ENCODE measurements around the gene YPEL1. TPM values are rescaled to one million over a fixed set of nuclear protein-coding genes. Genes with fewer than 3 reads are reported as not detected.
"Not testable (repeated sequence)": the region's sequence is repeated elsewhere in the genome, so short reads cannot be mapped to it uniquely, and the experiment has no call there.

The YPEL1 gene
- total RNA-seq, 1 donor from 2014 or later = 1.9 TPM

DNA sequence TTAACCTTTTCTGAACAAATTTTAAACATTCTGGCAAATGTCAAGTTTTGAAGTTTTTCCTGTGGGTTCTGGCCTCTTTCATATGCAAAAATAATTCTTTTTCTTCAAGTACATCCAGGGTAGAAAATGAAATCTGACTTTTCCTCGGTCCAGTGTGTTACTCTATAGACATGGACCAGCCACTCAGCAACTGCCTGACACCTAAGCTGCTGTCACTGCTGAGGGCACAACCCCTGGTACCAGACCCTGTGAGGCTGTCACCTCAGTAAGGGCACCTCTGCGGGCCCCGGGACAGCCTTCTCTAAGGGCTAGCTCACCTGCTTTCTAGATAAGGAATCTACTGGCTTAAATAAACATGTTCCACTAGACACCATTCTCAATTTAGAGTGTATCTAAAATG is 36.0 kb downstream of the YPEL1 start:
- H3K4me3 Mint-ChIP-seq (ENCODE audit: low read depth) = no peak overlapping the region
- no peaks in the 10 kb centered on the region for H3K27me3 Mint-ChIP-seq (ENCODE audit: low read depth)
- no peak for DNase-seq (ENCODE audit: low spot score)
- intact Hi-C loops (cut with micrococcal nuclease) = no loop called here
- no peaks in the 10 kb centered on the region for H3K4me1 Mint-ChIP-seq (ENCODE audit: low read depth)
- H3K9me3 Mint-ChIP-seq = no peaks in the 10 kb centered on the region
- H3K36me3 Mint-ChIP-seq (ENCODE audit: low read depth) = peaks cover 21% of the 10 kb centered on the region
- H3K27ac Mint-ChIP-seq = no peak overlapping the region

DNA sequence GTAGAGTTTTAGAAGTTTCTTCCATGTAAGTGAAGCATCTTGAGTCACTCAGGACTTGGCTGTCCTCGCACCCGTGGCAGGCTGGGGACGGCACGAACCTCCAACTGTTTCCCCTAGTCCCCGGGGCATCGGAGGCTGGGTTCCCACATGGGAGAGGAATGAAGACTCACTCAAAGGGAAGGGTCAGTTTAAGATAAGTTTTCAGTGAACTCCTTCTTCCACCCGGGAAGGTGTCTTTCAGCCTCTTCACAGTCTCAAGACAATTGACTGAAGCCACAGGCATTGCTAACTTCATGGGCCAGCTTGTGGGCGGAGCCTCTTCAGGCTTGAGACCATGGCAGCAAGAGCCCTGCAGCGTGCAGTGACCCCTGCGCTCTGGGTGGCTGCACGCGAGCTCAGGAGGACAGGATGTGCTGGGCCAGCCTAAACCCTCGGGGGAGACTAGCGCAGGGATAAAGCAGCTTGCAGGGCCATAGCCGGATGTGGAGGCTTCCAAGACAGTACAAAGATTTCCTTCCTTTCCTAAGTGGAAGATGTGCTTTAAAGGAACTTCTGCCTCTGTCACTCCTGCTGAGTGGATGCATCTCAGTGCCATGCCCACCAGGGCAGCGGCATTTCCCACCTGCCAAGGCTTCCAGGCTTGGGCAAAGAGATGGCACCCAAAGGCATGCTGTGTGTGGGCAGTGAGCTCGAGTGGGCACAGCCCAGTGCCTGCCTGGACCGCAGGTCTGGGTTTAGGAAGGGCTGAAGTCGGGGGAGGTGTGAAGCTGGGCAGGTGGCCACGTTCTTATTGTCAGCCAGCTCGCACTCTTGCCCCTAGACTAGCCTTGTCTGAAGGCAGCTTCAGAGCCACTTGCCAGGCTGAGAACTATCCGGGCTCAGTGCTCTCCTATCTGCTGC is 36.9 kb downstream of the YPEL1 start:
- Mint-ChIP-seq H3K27me3 (ENCODE audit: low read depth) (no peaks in the 10 kb centered on the region), H3K27ac (no peak overlapping the region), H3K9me3 (no peaks in the 10 kb centered on the region), H3K4me3 (ENCODE audit: low read depth) (no peak overlapping the region), H3K36me3 (ENCODE audit: low read depth) (peaks cover 22% of the 10 kb centered on the region), H3K4me1 (ENCODE audit: low read depth) (no peaks in the 10 kb centered on the region)
- no peak for DNase-seq (ENCODE audit: low spot score)
- intact Hi-C loops (cut with micrococcal nuclease) = no loop called here

- no peak for DNase-seq (ENCODE audit: low spot score)
- Mint-ChIP-seq H3K4me3 (ENCODE audit: low read depth) (no peak overlapping the region), H3K36me3 (ENCODE audit: low read depth) (peaks cover 25% of the 10 kb centered on the region), H3K27me3 (ENCODE audit: low read depth) (no peaks in the 10 kb centered on the region), H3K4me1 (ENCODE audit: low read depth) (no peaks in the 10 kb centered on the region), H3K27ac (no peak overlapping the region), H3K9me3 (no peaks in the 10 kb centered on the region)
- intact Hi-C loops (cut with micrococcal nuclease) = no loop called here
These were observed 37.7 kb downstream of the YPEL1 start for GRCh38 chr22:21697880-21698279.

- Mint-ChIP-seq H3K27ac (no peak overlapping the region), H3K9me3 (no peaks in the 10 kb centered on the region), H3K4me1 (ENCODE audit: low read depth) (no peaks in the 10 kb centered on the region), H3K27me3 (ENCODE audit: low read depth) (no peaks in the 10 kb centered on the region), H3K4me3 (ENCODE audit: low read depth) (no peak overlapping the region), H3K36me3 (ENCODE audit: low read depth) (peaks cover 29% of the 10 kb centered on the region)
- intact Hi-C loops (cut with micrococcal nuclease) = no loop called here
- no peak for DNase-seq (ENCODE audit: low spot score)
These were observed 38.4 kb downstream of the YPEL1 start for GRCh38 chr22:21697021-21697771.

DNA sequence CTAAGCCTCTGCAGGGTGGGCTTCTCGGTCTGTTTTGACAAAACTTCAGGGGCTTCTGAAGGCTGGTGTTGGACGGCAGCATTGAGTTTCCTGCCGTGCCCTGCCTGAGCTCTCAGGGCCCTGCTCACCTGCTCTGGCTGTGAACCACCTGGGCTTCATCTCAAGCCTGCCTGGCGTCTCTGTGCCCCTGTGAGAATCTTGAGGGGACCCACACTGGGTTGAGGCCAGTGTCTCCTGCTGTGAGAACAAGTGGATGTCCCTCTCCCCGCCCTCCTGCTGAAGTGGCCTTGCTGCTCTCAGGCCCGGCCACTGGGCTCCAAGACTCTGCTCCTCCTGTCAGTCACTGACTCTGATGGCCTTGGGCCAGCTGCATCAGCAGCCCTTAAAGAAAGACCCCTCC is 39.5 kb downstream of the YPEL1 start:
- Mint-ChIP-seq H3K36me3 (ENCODE audit: low read depth) (peaks cover 31% of the 10 kb centered on the region), H3K4me3 (ENCODE audit: low read depth) (no peak overlapping the region), H3K9me3 (no peaks in the 10 kb centered on the region), H3K4me1 (ENCODE audit: low read depth) (no peaks in the 10 kb centered on the region), H3K27me3 (ENCODE audit: low read depth) (no peaks in the 10 kb centered on the region), H3K27ac (no peak overlapping the region)
- intact Hi-C loops (cut with micrococcal nuclease) = no loop called here
- no peak for DNase-seq (ENCODE audit: low spot score)

DNA sequence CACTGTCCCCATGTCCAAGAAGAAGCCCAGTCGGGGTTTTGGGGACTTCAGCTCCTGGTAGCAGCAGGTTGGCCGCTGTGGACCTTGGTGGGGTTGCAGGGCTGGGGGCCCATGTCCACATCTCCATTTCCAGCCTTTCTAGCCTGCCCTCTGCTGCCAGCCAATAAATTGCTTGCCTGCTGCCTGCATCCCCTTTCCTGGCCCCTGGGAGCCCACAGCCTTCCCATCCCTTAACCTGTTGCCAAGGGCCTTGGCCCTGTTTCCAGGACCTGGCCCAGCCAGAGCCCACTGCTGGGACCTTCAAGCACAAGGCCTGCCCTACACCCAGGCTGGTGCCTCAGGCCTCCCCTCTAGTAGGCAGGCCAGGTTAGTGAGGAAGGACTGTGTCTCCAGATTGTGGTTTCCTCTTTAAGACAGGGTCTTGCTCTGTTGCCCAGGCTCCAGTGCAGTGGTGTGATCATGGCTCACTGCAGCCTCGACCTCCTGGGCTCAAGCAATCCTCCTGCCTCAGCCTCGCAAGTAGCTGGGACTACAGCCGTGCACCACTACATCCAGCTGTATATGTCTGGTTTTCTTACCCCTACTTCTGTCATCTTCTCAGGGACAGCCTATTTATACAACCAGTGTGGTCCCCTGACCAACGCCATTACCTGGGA is 40.0 kb downstream of the YPEL1 start:
- Mint-ChIP-seq H3K9me3 (no peaks in the 10 kb centered on the region), H3K27ac (no peak overlapping the region), H3K36me3 (ENCODE audit: low read depth) (peaks cover 28% of the 10 kb centered on the region), H3K27me3 (ENCODE audit: low read depth) (no peaks in the 10 kb centered on the region), H3K4me1 (ENCODE audit: low read depth) (peaks cover 2% of the 10 kb centered on the region), H3K4me3 (ENCODE audit: low read depth) (no peak overlapping the region)
- intact Hi-C loops (cut with micrococcal nuclease) = no loop called here
- DNase-seq (ENCODE audit: low spot score) = no peak

DNA sequence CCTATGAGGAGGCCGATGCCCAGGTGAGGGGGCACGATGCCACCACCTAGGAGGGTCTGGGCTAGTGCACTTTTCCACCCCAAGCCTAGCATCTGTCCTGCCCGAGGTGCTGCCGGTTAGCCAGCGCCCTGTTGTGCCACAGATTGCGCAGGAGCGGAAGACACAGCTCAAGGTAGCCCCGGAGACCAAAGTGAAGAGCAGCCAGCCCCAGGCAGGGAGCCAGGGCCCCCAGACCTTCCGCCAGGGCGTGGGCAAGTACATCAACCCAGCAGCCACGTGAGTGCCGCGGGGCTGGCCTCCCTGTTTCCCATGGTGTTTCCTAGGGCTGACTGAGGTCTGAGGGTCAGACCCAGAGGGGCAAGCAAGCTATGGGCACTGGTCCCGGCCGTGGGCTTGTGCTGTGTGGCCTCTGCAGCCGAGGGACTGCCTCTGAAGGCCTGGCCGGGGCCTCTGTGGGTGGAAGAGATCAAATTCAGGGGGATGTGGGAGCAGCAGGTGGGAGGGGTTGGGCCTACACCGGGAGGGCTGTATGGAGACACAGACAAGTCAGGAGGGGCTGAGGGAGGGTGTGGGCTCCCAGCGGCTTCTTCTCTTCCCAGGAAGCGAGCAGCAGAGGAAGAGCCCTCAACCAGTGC is 40.7 kb downstream of the YPEL1 start:
- intact Hi-C loops (cut with micrococcal nuclease) = no loop called here
- Mint-ChIP-seq H3K36me3 (ENCODE audit: low read depth) (peaks cover 30% of the 10 kb centered on the region), H3K4me3 (ENCODE audit: low read depth) (no peak overlapping the region), H3K27me3 (ENCODE audit: low read depth) (no peaks in the 10 kb centered on the region), H3K4me1 (ENCODE audit: low read depth) (peaks cover 6% of the 10 kb centered on the region), H3K27ac (no peak overlapping the region), H3K9me3 (no peaks in the 10 kb centered on the region)
- no peak for DNase-seq (ENCODE audit: low spot score)

DNA sequence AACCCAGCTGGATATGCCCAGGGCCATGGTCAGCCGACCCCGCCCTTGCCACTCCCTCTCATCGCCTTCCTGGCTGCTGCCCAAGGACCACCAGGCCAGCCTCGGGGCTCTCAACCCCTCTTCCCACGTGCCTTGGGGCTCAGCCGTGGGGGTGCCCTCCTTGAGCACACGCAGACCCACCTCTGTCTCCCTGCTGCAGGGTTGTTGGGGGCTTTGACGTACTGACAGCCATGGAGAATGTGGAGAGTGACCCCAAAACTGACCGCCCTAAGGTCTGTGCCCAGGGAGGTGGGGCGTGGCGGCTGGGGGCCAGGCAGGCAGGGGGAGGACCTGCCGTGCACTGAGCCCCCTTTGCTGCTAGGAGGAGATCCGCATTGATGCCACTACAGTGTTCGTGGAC is 41.2 kb downstream of the YPEL1 start:
- no peak for DNase-seq (ENCODE audit: low spot score)
- Mint-ChIP-seq H3K9me3 (no peaks in the 10 kb centered on the region), H3K27me3 (ENCODE audit: low read depth) (no peaks in the 10 kb centered on the region), H3K4me3 (ENCODE audit: low read depth) (no peak overlapping the region), H3K27ac (no peak overlapping the region), H3K36me3 (ENCODE audit: low read depth) (peaks cover 34% of the 10 kb centered on the region), H3K4me1 (ENCODE audit: low read depth) (peaks cover 6% of the 10 kb centered on the region)
- intact Hi-C loops (cut with micrococcal nuclease) = no loop called here

- H3K36me3 Mint-ChIP-seq (ENCODE audit: low read depth) = peaks cover 36% of the 10 kb centered on the region
- intact Hi-C loops (cut with micrococcal nuclease) = no loop called here
- peaks cover 6% of the 10 kb centered on the region for H3K4me1 Mint-ChIP-seq (ENCODE audit: low read depth)
These were observed 41.6 kb downstream of the YPEL1 start for GRCh38 chr22:21693999-21694341.

DNA sequence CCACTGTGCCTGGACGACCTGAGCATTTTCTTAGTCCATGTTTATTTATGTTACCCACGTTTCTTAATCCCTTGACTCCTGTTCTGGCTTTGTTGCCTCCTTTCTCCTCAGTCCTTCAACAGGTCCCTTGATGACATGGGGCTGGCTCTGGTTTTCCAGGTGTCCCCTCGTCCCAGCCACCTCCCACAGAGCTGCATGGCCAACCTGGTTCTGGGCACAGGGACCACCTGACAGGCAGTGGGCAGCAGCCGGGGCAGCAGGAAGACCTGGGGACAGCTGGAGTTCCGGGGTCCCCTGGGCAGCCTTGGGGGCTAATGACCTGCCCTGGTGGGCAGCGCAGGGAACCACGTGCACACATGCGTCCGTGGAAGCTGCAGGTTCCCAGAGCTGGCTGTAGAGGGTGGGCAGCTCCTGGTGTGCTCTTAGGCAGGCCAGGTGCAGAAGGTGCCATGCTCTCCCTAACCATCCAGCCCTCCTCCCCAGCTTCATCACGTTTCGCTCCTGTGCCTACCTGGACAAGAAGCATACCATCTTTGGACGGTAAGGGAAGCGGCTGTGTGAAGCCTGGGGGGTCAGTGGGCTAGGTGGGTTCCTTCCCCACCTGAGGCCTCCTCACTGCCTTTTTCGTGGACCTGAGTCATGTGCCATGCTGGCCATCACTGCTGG is 42.1 kb downstream of the YPEL1 start:
- Mint-ChIP-seq H3K4me3 (ENCODE audit: low read depth) (no peak overlapping the region), H3K27ac (no peak overlapping the region), H3K4me1 (ENCODE audit: low read depth) (peaks cover 6% of the 10 kb centered on the region), H3K9me3 (no peaks in the 10 kb centered on the region), H3K27me3 (ENCODE audit: low read depth) (no peaks in the 10 kb centered on the region), H3K36me3 (ENCODE audit: low read depth) (peaks cover 41% of the 10 kb centered on the region)
- intact Hi-C loops (cut with micrococcal nuclease) = no loop called here
- DNase-seq (ENCODE audit: low spot score) = no peak

More at GRCh38 chr22:21693999-21694341, 41.6 kb downstream of the YPEL1 start:
- H3K27me3 Mint-ChIP-seq (ENCODE audit: low read depth) = no peaks in the 10 kb centered on the region
- no peak for DNase-seq (ENCODE audit: low spot score)
- H3K27ac Mint-ChIP-seq = no peak overlapping the region
- H3K9me3 Mint-ChIP-seq = no peaks in the 10 kb centered on the region
- no peak overlapping the region for H3K4me3 Mint-ChIP-seq (ENCODE audit: low read depth)

DNA sequence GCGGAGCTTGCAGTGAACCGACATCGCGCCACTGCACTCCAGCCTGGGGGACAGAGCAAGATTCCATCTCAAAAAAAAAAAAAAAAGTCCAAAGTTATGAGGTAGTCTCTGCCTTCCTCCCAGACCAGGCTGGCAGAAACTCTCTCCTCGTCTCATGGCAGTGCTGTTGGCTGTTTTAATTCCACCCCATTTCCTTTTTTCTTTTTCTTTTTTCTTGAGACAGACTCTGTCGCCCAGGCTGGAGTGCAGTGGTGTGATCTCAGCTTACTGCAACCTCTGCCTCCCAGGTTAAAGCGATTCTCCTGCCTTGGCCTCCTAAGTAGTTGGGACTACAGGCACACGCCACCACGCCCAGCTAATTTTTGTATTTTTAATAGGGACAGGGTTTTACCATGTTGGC is 42.7 kb downstream of the YPEL1 start:
- H3K27me3 Mint-ChIP-seq (ENCODE audit: low read depth); H3K4me3 Mint-ChIP-seq (ENCODE audit: low read depth); H3K9me3 Mint-ChIP-seq; DNase-seq (ENCODE audit: low spot score); H3K27ac Mint-ChIP-seq; intact Hi-C loops (cut with micrococcal nuclease); H3K4me1 Mint-ChIP-seq (ENCODE audit: low read depth): not testable (repeated sequence)
- peaks cover 41% of the 10 kb centered on the region for H3K36me3 Mint-ChIP-seq (ENCODE audit: low read depth)

- no peak for DNase-seq (ENCODE audit: low spot score)
- Mint-ChIP-seq H3K27me3 (ENCODE audit: low read depth) (no peaks in the 10 kb centered on the region), H3K4me3 (ENCODE audit: low read depth) (no peak overlapping the region), H3K36me3 (ENCODE audit: low read depth) (peaks cover 37% of the 10 kb centered on the region), H3K9me3 (no peaks in the 10 kb centered on the region), H3K27ac (no peak overlapping the region), H3K4me1 (ENCODE audit: low read depth) (peaks cover 6% of the 10 kb centered on the region)
- intact Hi-C loops (cut with micrococcal nuclease) = no loop called here
These were observed 43.8 kb downstream of the YPEL1 start for GRCh38 chr22:21691816-21692215.

Measured in activated T-helper 2 cell treated with anti-CD3 and anti-CD28 coated beads, Interferon-gamma antibody, Interleukin-2, Interleukin-4, amounts not matched to agents 10 μg/mL and 5 μg/mL and 100 μg/mL, durations not matched to agents 14 hours and 24 hours and 36 hours (primary cell).